BLaER1 treated with 17β-estradiol and CSF1 and Interleukin-3, amounts not matched to agents 10 nM and 100 nM (cell line): Measurements from ENCODE around the gene NDUFS2.

Experiments used
- H3K27ac ChIP-seq, 11 experiments: shearing (Covaris generic); formaldehyde crosslinking; 2 replicates each; pipeline ENCODE4 v1.8.1; 2022
- H3K27me3 ChIP-seq, 11 experiments: shearing (Covaris generic); formaldehyde crosslinking; 2 replicates each; pipeline ENCODE4 v1.8.1; 2022
- H3K36me3 ChIP-seq, 11 experiments: shearing (Covaris generic); formaldehyde crosslinking; 2 replicates each; pipeline ENCODE4 v1.8.1; 2022
- H3K4me1 ChIP-seq, 10 experiments: shearing (Covaris generic); formaldehyde crosslinking; 2 replicates each; pipeline ENCODE4 v1.8.1; 2022
- H3K4me2 ChIP-seq, 11 experiments: shearing (Covaris generic); formaldehyde crosslinking; 2 replicates each; pipeline ENCODE4 v1.8.1; 2022
- H3K4me3 ChIP-seq, 10 experiments: shearing (Covaris generic); formaldehyde crosslinking; 2 replicates each; pipeline ENCODE4 v1.8.1; 2022
- H3K9ac ChIP-seq, 11 experiments: shearing (Covaris generic); formaldehyde crosslinking; 2 replicates each; pipeline ENCODE4 v1.8.1; 2022
- H3K9me3 ChIP-seq, 11 experiments: shearing (Covaris generic); formaldehyde crosslinking; replicated peaks in 1 of 11; 2 replicates each; pipeline ENCODE4 v1.8.1; 2022
- H4K20me1 ChIP-seq, 11 experiments: shearing (Covaris generic); formaldehyde crosslinking; 2 replicates each; pipeline ENCODE4 v1.8.1; 2022
- Cebpa-rat ChIP-seq, 11 experiments: shearing (Covaris generic); IDR thresholded peaks; 2 replicates each; pipeline ENCODE4 v1.8.1; 2022

NDUFS2 gene

DNA sequence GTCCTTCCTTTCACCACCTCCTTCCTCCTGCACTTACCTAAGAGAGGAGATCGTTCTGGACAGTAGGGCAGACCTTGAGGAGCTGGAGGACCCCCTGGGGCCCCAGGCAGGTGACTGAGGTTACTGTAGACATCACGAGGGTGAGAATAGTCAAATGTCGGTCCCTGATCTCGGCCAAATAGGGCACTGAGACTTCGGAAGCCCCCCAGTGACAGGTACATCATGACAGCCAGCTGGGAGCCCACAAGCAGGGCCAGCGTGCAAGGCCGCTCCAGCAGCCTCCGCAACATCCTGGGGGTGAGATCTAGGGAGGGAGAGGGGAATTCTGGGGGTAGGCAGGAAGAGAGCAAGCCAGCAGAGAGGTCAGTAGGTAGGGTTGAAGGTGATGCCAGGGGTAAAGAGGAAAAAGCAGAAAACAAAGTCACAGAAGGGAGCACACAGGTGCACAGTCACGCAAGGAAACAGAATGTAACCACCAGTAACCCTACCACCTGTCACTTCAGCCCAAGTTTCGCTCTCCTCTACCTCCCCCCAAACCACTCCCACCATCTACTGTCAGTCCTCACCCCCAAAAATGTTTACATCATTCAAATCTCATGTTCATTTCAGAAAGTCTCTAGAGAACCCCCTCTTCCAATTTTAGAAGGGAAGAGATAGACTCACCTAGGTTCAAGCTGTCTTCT is 26.3 kb upstream of the NDUFS2 start:
- no peak for TF ChIP-seq Cebpa-rat (IDR thresholded peaks at IDR 0.05)

DNA sequence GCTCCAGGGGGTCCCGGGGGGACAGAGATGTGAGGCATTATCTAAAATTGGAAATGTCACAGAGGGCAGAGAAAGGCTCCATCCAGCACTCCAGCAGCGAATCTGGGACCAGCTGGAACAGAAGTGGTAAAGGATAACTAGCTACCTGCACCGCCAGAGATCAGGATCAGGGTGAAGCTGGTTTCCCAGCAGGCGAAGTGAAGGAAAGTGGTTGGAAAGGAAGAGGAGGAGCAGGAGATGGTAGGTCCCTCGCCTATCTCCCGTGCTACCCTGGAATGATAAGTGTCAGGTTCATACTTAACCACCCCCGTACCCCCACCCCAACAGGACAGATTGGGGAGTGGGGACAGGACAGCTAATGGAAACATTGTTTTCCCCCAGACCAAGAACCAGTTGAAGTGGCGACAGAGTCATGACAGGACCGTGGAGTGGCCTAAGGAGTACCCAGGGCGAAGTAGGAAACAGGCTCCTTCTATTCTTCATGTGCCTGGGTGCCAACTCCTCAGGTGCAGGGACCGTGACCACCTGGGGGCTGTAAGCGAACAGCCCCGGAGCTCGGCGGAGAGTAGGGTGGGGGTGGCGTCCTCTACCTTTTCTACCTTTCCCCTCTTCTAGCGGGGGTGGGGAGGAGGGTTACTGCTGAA is 25.6 kb upstream of the NDUFS2 start:
- Histone ChIP-seq H3K36me3 (peaks cover 41 to 46% (median 45%) of the 10 kb centered on the region in 11 experiments), H3K9me3 (no peaks in the 10 kb centered on the region), H3K27ac (peak overlapping the region; percentile 79 to 92 (median 83)), H3K9ac (peak overlapping the region; percentile 81 to 94 (median 86)), H3K4me3 (peak overlapping the region; percentile 78 to 92 (median 84)), H3K4me2 (peak overlapping the region; percentile 85 to 99 (median 98)), H3K4me1 (peaks cover 46 to 66% (median 56%) of the 10 kb centered on the region in 10 experiments), H4K20me1 (peaks cover 0 to 7% (median 0%) of the 10 kb centered on the region in 11 experiments; a peak in 3 of 22 replicates), H3K27me3 (no peaks in the 10 kb centered on the region)
- no peak for TF ChIP-seq Cebpa-rat (IDR thresholded peaks at IDR 0.05)

More for the DNA sequence above, 26.3 kb upstream of the NDUFS2 start:
- peaks cover 40 to 60% (median 49%) of the 10 kb centered on the region in 10 experiments for H3K4me1 ChIP-seq
- H3K4me3 ChIP-seq: peak overlapping the region; percentile 78 to 92 (median 84); a peak in 19 of 20 replicates
- H3K27me3 ChIP-seq: no peaks in the 10 kb centered on the region
- peaks cover 48 to 53% (median 51%) of the 10 kb centered on the region in 11 experiments for H3K36me3 ChIP-seq
- peaks cover 0 to 7% (median 0%) of the 10 kb centered on the region in 11 experiments; a peak in 3 of 22 replicates for H4K20me1 ChIP-seq
- H3K9me3 ChIP-seq: no peaks in the 10 kb centered on the region
- peak overlapping the region; percentile 85 to 99 (median 98) for H3K4me2 ChIP-seq
- H3K27ac ChIP-seq: peak overlapping the region in 3 of 11 experiments; percentile 79 to 87 (median 85); a peak in 1 of 22 replicates
- peak overlapping the region; percentile 81 to 94 (median 86); a peak in 20 of 22 replicates for H3K9ac ChIP-seq

DNA sequence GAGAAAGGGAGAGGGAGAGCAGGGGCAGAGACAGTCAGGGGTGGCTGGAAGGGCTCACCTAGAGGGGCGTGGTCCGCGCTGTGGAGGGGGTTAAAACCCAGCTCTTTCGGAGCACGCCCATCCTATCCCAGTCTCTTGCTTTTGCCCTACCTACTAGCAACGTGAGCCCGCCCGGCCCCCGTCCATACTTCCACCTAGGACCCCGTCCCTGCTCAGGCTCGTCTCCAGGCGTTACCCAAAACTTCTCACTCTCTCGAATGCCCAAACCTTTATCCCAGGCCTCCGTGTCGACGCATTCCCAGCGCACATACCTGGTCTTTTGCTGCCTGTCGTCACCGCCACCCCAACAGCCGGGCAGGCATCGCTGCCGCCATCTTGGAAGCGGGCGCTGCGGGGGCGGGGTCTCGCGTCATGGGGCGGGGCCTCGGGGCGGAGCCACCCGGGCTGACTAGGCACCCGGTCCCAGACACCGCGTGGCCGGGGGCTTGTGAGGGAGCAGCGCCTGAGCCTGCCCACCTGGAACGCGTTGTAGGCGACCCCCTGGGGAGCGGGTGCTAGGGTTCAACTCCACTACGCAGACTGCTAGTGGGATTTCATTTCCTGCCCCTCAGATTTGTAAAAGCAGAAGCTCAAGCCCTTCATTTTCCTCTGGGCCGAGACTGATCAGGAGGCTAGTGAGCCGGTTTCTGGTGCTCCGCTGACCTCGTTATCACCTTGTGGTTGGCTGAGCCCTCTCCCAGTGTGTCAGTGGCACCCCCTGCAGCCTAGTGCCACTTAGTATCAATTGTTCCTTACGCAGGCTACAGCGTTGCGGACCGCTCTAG is 24.8 kb upstream of the NDUFS2 start, which contains the start of gene B4GALT3:
Gene B4GALT3, minus strand, starts transcription at position 396 of the 824 bp plus-strand sequence. CDS start 1,447 bp downstream, outside the sequence.
- peak within 1 kb of the TSS; percentile 79 to 92 (median 83) for H3K27ac ChIP-seq
- H3K4me3 ChIP-seq: peak within 1 kb of the TSS; percentile 78 to 92 (median 84)
- H4K20me1 ChIP-seq: peaks cover 0 to 7% (median 0%) of the 10 kb centered on the region in 11 experiments; a peak in 2 of 22 replicates
- H3K9me3 ChIP-seq: no peaks in the 10 kb centered on the region
- H3K9ac ChIP-seq: peak within 1 kb of the TSS; percentile 81 to 94 (median 86)
- H3K27me3 ChIP-seq: no peaks in the 10 kb centered on the region
- peaks cover 54 to 74% (median 63%) of the 10 kb centered on the region in 10 experiments for H3K4me1 ChIP-seq
- peaks cover 34 to 39% (median 37%) of the 10 kb centered on the region in 11 experiments for H3K36me3 ChIP-seq
- TF ChIP-seq Cebpa-rat (IDR thresholded peaks at IDR 0.05): no peak
- H3K4me2 ChIP-seq: peak within 1 kb of the TSS; percentile 85 to 99 (median 98)

DNA sequence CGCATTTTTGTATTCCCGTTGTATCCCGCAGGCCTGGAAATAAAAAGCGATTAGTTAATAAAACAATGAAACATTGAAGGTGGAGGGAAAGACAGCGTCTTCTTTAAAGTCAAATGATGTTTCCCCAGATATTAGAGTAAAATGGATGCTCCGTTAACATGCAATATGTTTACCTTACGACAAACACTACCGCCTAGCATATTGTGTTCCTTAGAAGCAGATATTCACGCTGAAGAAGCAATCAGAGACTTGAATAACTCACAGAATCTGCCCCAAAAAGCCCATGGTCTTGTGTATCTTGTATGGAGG is 24.3 kb upstream of the NDUFS2 start:
- peak overlapping the region; percentile 78 to 92 (median 84) for H3K4me3 ChIP-seq
- peaks cover 0 to 7% (median 0%) of the 10 kb centered on the region in 11 experiments; a peak in 2 of 22 replicates for H4K20me1 ChIP-seq
- no peaks in the 10 kb centered on the region for H3K27me3 ChIP-seq
- peaks cover 28 to 33% (median 32%) of the 10 kb centered on the region in 11 experiments for H3K36me3 ChIP-seq
- no peak for TF ChIP-seq Cebpa-rat (IDR thresholded peaks at IDR 0.05)
- no peaks in the 10 kb centered on the region for H3K9me3 ChIP-seq
- H3K4me1 ChIP-seq: peaks cover 59 to 79% (median 69%) of the 10 kb centered on the region in 10 experiments
- peak overlapping the region; percentile 81 to 94 (median 86) for H3K9ac ChIP-seq
- peak overlapping the region; percentile 79 to 92 (median 83) for H3K27ac ChIP-seq
- peak overlapping the region; percentile 85 to 99 (median 98) for H3K4me2 ChIP-seq

DNA sequence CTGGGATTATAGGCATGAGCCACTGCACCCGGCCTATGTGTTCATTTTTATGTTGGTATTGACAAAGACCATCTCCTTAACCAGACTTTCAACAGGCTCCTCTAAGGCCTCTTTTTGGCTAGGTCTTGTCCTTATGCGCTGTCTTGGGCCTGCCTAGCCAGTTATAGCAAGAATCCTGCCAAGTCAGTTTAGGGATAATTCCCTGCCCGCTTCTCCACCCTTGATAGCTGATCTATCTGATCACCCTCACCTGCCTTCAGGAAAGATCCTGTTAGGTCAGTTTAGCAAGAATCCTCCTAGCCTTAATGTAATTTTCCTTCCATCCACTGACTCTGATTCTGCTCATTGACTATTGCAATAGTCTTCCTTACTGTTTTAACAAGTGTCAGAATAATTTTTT is 22.5 kb upstream of the NDUFS2 start:
- no peak overlapping the region for H3K9ac ChIP-seq
- no peaks in the 10 kb centered on the region for H3K27me3 ChIP-seq
- H3K27ac ChIP-seq: peak overlapping the region in 1 of 11 experiments; percentile 81; a peak in 2 of 22 replicates
- peaks cover 0 to 7% (median 0%) of the 10 kb centered on the region in 11 experiments; a peak in 2 of 22 replicates for H4K20me1 ChIP-seq
- no peak for TF ChIP-seq Cebpa-rat (IDR thresholded peaks at IDR 0.05)
- H3K36me3 ChIP-seq: peaks cover 10 to 15% (median 14%) of the 10 kb centered on the region in 11 experiments
- no peaks in the 10 kb centered on the region for H3K9me3 ChIP-seq
- peaks cover 77 to 90% (median 84%) of the 10 kb centered on the region in 10 experiments for H3K4me1 ChIP-seq
- H3K4me2 ChIP-seq: peak overlapping the region in 4 of 11 experiments; percentile 96 to 98 (median 98); a peak in 5 of 22 replicates
- no peak overlapping the region for H3K4me3 ChIP-seq

DNA sequence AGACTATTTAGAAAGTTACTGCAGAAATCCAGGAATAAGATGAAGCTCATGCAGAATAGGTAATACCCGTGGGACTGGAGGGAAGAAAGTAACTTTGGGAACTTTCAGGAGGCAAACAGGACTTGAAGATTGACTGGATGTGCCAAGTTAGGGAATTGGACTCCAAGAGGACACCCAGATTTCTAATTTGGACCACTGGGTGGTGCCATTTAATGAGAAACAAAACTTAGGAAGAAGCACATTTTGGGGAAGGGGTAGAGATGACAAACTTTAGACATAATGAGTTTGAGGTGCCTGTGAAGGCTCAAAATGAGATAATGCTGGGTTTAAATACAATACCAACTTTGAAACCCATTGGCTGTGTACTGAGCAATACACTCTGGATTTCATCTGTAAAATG is 21.5 kb upstream of the NDUFS2 start:
- Histone ChIP-seq H3K4me3 (no peak overlapping the region), H3K9me3 (no peaks in the 10 kb centered on the region), H3K4me2 (peak overlapping the region in 5 of 11 experiments; percentile 31 to 95 (median 81); a peak in 8 of 22 replicates), H3K27me3 (no peaks in the 10 kb centered on the region), H3K9ac (peak overlapping the region in 1 of 11 experiments; percentile 65; a peak in 2 of 22 replicates), H3K27ac (peak overlapping the region in 5 of 11 experiments; percentile 65 to 99 (median 96); a peak in 8 of 22 replicates), H3K4me1 (peaks cover 78 to 92% (median 88%) of the 10 kb centered on the region in 10 experiments), H3K36me3 (peaks cover under 1 to 6% (median 4%) of the 10 kb centered on the region in 11 experiments; a peak in 19 of 22 replicates), H4K20me1 (peaks cover 0 to 7% (median 0%) of the 10 kb centered on the region in 11 experiments; a peak in 1 of 22 replicates)
- TF ChIP-seq Cebpa-rat (IDR thresholded peaks at IDR 0.05): no peak

DNA sequence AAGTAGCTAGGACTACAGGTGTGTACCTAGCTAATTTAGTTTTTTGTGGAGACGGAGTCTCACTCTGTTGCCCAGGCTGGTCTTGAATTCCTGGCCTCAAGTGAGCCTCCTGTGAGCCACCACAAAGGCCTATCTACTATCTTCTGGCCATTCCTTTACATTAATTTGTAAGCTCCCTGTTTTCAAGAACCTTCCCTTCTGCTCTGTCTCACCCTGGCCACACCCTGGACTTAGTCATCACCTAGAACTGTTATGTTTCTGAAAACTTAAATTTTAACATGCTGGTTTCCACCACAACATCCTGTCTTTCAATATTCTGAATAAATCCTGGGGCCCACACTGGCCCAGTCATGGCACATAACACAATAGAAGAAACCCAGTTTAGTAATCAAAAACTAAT is 20.0 kb upstream of the NDUFS2 start:
- TF ChIP-seq Cebpa-rat (IDR thresholded peaks at IDR 0.05): no peak
- Histone ChIP-seq H3K9me3 (no peaks in the 10 kb centered on the region), H3K9ac (peak overlapping the region in 7 of 11 experiments; percentile 8 to 77 (median 65); a peak in 12 of 22 replicates), H3K27me3 (no peaks in the 10 kb centered on the region), H4K20me1 (no peaks in the 10 kb centered on the region), H3K36me3 (no peaks in the 10 kb centered on the region), H3K4me2 (peak overlapping the region; percentile 31 to 95 (median 81)), H3K27ac (peak overlapping the region in 10 of 11 experiments; percentile 13 to 99 (median 96); a peak in 19 of 22 replicates), H3K4me3 (peak overlapping the region in 2 of 10 experiments; percentile 25 to 41; a peak in 4 of 20 replicates), H3K4me1 (peaks cover 80 to 95% (median 91%) of the 10 kb centered on the region in 10 experiments)

DNA sequence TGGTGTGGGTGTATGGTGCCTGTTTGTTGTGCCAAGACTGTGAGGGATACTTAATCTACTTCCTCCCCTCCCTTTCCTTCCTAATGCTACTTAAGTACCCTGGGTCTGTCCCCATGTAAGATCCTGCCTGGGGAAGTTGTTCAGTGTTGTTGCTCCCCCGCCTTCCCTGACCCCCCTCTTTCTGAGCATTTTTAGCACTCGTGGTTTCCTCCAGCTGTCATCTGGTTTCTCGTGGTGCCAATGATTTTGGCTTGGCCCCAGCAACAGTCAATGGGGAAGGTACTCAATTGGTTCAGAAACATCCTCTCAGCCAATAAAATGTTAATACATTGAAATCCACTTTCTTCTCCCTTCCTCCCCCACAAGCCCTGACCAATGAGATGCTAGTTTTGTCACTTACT is 16.9 kb upstream of the NDUFS2 start:
- Histone ChIP-seq H3K4me2 (peak overlapping the region; percentile 64 to 95 (median 83)), H3K4me3 (peak overlapping the region in 4 of 10 experiments; percentile 8 to 52 (median 24); a peak in 6 of 20 replicates), H3K27ac (peak overlapping the region; percentile 78 to 99 (median 96))

More for the DNA sequence above, 16.9 kb upstream of the NDUFS2 start:
- no peaks in the 10 kb centered on the region for H3K9me3 ChIP-seq
- H4K20me1 ChIP-seq: no peaks in the 10 kb centered on the region
- no peaks in the 10 kb centered on the region for H3K36me3 ChIP-seq
- no peak for TF ChIP-seq Cebpa-rat (IDR thresholded peaks at IDR 0.05)
- H3K9ac ChIP-seq: peak overlapping the region; percentile 68 to 85 (median 80); a peak in 21 of 22 replicates
- H3K4me1 ChIP-seq: peaks cover 71 to 97% (median 83%) of the 10 kb centered on the region in 10 experiments
- no peaks in the 10 kb centered on the region for H3K27me3 ChIP-seq
